ENCODE data around the gene LRIG2.

LRIG2 gene

GRCh38 chr1:113178522-113178921, 105.5 kb downstream of the LRIG2 start:
- DNase-seq: no peak

Data from CD4-positive, alpha-beta T cell treated with Interferon gamma for 1 hour (primary cell).